GM21717 (cell line): Measurements from ENCODE around the gene RELCH.

Source experiments
- ATAC-seq: cut with Tn5 transposase; IDR thresholded peaks from one replicate; pipeline ENCODE4 v1.9.1; 2021; ENCODE audit warnings: mild to moderate bottlenecking, moderate library complexity; ENCODE audit not compliant: unreplicated experiment

RELCH gene

DNA sequence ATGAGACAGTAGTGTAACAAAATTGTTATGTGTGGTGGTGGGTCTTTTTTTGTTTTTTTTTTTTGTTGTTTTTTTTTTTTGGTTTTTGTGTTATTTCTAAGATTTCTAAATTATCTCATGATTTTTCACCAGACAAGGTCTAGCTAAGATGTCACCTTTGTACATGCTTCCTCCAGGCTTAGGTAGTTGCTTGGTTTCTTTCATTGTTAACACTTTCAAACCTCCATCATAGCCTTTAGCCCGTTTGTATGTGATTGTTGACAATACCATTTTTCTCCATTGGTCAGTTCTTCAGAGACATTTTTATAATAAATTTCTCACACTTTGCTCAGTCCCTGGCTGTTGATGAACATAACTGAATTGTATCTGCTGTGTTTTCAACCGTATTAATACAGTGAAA lies 2.2 kb downstream of the RELCH start:
- no peak for ATAC-seq

- no peak for ATAC-seq
Observed at GRCh38 chr18:62196079-62196478, 9.0 kb downstream of the RELCH start.

DNA sequence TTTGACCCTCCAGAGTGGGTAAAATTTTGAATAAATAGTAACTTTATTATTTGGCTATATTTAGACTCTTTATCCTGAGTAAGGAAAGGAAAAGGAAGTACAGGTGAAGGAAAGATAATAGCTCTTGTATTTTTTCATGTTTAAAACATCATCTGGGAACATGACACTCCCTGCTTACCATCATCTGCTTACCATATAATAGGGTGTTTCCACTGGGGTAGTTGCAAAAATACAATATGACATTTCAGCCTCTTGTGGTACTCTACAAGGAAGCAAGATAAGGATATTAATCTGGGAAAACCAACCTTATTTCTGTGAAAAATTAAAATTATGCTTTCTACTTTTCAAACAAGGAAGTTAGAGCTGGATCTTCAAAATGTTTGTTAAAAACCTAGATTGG lies 9.9 kb downstream of the RELCH start:
- no peak for ATAC-seq

DNA sequence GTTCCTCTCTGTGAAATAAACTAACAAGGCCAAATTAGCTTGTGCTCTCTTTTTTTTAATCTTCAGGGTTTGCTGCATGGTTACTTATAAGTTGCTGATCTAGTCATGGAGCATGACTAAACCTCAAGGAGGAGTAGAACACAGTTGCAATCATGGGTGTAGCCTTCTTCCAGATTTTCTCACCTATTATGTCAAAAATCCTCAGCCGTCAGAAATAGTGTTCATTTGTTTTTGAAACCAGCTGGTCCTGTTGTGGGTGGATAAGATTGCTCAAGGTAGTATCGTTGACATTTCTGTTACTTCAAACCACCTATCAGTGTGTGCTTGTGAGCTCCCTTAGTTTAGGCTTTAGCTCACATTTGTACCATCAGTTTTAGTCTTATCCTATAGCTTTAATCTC lies 11.2 kb downstream of the RELCH start:
- ATAC-seq = no peak

- ATAC-seq = no peak
Observed at GRCh38 chr18:62199629-62200028, 12.6 kb downstream of the RELCH start.

DNA sequence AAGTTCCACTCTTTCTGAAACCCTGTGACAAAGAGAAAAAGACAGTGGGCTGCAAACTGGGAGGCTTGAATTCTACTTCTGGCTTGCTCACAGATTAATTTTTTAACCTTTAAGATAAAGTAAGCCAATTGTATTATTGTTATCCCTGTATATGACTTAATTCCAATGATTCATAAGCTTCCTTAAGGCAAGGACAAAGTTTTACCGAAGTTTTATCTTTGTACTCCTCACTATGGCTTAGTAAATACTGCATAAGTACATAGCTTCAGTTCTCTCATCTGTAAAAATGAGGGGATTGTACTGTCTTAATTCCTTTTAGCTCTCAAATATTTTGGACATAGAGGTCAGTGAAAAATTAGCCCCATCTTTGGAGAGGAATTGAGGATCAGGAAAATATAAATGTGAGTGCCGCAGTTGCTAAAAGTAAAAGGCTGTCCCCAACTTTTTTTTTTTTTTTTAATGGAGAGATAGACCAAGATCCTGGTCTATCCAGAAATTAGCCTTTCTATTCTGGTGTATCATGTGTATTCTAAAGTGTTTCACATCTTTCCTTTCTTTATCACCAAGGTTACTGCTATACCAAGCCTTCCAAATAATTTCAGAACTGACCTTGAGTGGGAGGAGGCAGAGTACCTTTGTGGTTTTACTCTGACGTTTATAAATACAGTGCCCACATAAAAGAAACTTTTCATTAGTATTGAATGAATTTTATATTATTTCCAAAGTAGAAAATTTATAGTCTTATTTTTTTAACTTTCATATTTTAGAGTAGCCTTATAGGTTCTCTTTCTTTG lies 13.3 kb downstream of the RELCH start:
- ATAC-seq = no peak

DNA sequence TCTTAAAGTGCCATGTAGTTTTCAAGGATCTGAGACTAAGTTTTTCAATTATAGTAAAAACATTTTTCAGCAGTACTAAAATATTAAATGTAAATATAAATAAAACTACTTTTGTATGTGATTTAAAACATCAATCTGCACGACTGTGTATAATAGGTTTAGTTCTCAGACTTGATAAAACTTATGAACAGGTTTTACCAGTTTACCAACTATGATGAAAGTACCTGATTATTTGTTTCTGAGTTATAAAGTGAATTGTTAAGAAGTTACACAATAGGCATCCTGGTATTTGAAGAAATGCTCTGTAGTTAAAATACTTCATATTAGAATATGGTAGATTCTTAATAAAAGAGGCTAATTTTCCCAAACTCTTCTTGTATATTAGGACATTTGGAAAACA lies 14.8 kb downstream of the RELCH start:
- ATAC-seq = no peak

GRCh38 chr18:62205824-62206223 lies 18.8 kb downstream of the RELCH start:
- no peak for ATAC-seq

GRCh38 chr18:62206593-62206992 lies 19.5 kb downstream of the RELCH start:
- no peak for ATAC-seq

GRCh38 chr18:62209046-62209445 lies 22.0 kb downstream of the RELCH start:
- ATAC-seq = no peak

DNA sequence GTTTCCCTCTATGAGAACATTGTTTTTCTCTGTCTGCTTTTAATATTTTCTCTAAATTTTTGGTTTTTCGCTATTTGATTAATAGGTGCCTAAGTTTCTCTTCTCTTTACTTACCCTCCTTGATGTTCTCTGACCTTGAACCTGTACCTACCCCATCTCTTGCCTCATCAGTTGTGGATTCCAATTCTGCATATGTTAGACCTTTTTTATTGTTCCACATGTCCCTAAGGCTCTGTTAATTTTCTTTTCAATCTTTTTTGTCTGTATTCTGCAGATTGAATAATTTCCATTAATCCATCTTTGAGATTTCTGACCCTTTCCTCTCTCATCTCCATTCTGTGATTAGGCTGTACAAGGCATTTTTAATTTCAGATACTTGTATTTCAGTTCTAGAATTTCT lies 23.1 kb downstream of the RELCH start:
- ATAC-seq = no peak

- no peak for ATAC-seq
Observed at GRCh38 chr18:62211325-62211828, 24.3 kb downstream of the RELCH start.

GRCh38 chr18:62214790-62215189 lies 27.7 kb downstream of the RELCH start:
- ATAC-seq = no peak

GRCh38 chr18:62224229-62224628 lies 37.2 kb downstream of the RELCH start:
- ATAC-seq = no peak

DNA sequence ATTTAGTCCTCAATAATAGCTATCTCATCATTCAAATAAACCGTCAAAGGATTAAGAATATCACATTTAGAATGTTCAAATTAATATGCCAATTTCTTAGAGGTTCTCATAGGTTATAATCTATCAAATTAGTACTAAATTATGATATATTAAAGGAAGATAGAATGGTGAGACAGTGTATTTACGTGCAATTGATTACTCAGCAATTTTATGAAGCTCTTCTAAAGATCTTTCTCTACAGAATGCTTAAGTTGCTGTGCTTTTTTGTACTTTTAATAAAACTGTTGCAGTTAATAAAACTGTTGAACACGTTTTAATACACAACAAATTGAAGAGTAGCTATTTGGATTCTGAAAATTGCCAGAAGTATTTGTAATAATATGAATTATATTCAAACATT lies 39.0 kb downstream of the RELCH start:
- ATAC-seq = no peak

GRCh38 chr18:62236252-62236651 lies 49.2 kb downstream of the RELCH start:
- ATAC-seq = no peak

- ATAC-seq = no peak
Observed at GRCh38 chr18:62239475-62239874, 52.4 kb downstream of the RELCH start.

- ATAC-seq = no peak
Observed at GRCh38 chr18:62242955-62243354, 55.9 kb downstream of the RELCH start.

DNA sequence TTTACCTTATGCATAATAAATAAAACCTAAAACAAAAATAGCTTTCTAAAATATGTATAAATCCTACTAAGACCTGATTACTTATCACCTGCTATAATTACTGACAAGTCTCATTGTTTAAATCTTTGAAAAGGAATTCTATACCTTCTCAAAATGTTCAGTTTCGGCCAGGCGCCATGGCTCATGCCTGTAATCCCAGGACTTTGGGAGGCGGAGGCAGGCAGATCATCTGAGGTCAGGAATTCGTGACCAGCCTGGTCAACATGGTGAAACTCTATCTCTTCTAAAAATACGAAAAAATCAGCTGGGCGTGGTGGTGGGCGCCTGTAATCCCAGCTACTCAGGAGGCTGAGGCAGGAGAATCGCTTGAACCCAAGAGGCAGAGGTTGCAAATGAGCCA lies 58.1 kb downstream of the RELCH start:
- ATAC-seq = no peak

GRCh38 chr18:62245699-62246098 lies 58.6 kb downstream of the RELCH start:
- ATAC-seq = no peak

GRCh38 chr18:62248313-62248712 lies 61.3 kb downstream of the RELCH start:
- ATAC-seq = no peak

GRCh38 chr18:62249478-62250097 lies 62.5 kb downstream of the RELCH start:
- no peak for ATAC-seq
